GM12872 (cell line): ENCODE data around the gene TBC1D22A.

Experiments
- TF ChIP-seq, protein P1 (sequence below): IDR thresholded peaks from 3 replicates; pipeline ENCODE4 v1.5.1; 2011; ENCODE audit warnings: low read depth, mild to moderate bottlenecking, low read length, moderate library complexity; ENCODE audit not compliant: insufficient read depth

Gene TBC1D22A

DNA sequence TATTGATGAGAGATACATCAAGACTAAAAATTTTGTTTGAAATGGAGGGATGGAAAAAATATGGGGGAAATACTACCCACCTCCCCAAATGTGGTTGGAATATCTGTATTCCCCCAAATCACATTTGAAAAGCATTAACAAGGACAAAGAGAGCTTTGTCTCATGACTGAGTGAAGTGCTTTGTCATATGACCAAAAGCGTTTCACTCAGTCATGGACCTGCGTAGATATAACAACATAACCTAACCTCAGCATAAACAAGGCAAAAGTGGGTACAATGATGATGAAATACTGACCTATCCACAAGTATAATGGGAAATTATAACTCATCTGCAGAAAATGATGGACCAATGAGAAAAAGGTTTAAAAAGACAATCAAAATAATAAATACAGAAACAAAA is 418.3 kb downstream of the TBC1D22A start:
- TF ChIP-seq, protein P1, sequence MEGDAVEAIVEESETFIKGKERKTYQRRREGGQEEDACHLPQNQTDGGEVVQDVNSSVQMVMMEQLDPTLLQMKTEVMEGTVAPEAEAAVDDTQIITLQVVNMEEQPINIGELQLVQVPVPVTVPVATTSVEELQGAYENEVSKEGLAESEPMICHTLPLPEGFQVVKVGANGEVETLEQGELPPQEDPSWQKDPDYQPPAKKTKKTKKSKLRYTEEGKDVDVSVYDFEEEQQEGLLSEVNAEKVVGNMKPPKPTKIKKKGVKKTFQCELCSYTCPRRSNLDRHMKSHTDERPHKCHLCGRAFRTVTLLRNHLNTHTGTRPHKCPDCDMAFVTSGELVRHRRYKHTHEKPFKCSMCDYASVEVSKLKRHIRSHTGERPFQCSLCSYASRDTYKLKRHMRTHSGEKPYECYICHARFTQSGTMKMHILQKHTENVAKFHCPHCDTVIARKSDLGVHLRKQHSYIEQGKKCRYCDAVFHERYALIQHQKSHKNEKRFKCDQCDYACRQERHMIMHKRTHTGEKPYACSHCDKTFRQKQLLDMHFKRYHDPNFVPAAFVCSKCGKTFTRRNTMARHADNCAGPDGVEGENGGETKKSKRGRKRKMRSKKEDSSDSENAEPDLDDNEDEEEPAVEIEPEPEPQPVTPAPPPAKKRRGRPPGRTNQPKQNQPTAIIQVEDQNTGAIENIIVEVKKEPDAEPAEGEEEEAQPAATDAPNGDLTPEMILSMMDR = no peak

DNA sequence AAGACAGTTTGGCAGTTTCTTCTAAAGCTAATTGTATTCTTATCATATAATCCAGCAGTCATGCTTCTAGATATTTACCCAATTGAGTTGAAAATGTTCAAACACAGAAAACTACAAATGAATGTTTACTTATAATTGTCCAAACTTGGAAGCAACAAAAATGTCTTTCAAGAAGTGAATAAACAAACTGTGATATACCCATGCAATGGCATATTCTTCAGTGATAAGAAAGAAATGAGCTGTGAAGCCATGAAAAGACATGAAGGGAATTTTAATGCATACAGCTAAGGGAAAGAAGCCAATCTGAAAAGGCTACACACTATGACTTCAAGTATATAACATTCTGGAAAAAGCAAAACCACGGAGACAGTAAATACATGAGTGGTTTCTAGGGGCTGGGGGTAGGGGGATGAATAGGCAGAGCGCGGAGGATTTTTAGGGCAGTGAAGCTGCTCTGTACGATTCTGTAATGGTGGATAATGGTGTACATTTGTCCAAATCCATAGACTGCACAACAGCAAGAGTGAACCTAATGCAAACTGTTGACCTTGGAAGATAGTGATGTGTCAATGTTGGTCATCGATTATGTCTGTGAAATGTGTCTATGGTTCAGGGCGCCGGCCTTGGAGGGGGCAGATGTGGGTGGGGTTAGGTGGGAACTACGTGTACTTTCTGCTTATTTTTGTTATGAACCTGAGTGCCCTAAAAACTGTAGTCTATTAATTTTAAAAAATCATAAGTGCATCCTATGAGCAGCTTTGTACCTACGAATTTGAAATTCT is 424.9 kb downstream of the TBC1D22A start:
- TF ChIP-seq, protein P1 = no peak

DNA sequence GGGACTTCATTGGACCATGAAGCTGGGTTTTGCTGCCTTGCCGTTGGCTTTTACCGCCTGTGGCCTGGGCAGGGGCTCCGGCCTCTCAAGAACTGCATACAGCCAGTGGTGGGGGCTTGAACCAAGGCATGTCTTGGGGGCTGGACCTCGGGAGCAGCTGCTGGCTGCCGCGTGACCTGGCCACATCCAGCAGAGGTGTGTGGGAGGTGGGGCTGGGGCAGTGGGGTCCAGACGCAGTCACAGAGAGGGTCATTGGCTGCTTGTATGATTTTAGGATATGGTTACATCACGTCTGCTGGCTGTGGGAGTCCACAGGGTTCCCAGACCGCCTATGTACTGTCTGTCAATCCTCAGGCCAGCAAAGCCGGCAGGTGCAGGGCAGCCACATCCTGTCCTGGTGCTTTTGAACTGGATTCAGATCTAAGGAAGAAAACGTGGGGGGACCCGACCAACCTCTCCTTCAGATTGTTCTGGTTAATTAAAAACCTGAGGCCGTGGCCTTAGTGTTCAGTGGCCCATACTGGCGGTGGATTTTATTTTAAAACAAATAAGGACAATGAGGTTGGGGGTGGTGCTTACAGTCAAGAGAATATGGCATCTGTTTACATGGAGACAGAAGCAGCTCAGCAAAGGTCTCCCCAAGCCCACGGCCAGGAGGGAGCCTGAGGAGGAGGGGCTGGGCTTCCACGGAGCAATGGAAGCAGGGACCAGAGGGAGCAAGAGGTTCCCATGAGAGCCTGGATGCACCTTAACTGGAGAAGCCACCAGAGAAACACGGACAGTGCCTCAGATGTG is 426.0 kb downstream of the TBC1D22A start:
- TF ChIP-seq, protein P1 = no peak

DNA sequence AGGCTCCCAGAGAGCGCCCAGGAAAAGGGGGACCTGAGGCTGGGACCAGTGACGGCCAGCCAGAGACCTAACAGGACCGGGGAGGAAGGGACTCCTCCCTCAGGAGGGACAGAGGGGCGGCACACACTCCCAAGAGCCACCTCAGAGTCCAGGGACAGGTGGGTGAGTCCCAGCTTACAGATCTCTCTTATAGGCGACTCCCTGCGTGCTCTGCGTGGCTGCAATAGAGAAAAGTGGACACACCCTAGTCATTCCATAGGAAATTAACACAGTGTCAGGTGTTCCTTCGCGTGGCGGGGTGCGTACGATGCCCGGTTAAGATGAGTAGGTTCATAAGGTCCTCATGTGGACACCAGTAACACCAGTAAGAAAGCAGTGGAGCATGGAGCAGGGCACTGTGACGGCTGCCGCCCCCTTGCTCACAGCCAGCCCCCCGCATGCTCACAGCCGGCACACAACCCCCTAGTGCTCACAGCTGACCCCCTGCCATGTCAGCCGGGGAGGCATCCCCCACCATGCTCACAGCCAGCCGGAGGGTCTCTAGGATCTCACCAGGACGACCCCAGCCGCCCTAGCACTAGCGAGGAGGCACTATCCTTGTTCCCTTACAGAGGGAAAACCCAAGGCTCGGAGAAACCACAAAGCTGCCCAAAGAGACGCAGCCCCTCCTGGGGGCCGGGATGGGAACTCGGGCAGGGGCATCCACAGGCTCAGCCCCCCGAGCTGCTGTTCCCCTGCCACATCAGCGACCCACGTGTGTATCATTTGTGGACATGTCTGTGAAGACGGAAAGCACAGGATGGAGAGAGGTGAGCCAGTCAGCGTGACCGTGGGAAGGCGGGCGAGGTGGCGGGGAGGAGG is 426.8 kb downstream of the TBC1D22A start:
- TF ChIP-seq, protein P1 = no peak

DNA sequence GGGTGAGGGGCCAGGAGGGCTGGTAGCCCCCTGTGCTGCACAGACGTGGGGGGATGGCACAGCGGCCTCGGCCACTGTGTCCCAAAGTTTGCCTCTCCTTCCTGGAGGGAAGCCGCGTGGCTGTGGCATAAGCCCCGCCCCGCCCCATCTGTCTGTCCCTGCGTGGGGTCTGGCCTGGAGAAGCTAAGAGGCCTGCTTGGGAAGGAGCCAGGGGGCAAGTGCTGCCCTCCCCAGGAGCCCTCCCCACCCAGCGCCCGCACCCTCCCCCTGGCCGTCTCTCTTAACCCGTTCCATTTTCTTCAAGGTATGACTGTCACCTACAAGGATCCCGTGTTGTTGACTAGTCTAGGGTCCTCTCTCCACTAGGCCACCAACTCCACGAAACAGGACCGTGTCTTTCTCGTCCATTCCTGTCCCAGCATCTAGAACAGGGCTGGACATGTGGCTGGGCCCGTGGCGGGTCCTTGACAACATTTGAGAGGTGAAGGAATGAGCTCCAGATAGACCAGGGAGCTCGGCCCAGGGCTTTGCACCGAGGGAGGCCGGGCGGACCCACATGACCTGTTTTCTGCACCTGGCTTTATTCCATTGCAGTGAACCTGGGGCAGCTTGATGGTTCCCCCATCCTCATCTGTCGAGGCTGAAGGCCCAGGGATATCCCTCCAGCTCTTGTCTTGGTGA is 428.0 kb downstream of the TBC1D22A start:
- TF ChIP-seq, protein P1 = no peak

DNA sequence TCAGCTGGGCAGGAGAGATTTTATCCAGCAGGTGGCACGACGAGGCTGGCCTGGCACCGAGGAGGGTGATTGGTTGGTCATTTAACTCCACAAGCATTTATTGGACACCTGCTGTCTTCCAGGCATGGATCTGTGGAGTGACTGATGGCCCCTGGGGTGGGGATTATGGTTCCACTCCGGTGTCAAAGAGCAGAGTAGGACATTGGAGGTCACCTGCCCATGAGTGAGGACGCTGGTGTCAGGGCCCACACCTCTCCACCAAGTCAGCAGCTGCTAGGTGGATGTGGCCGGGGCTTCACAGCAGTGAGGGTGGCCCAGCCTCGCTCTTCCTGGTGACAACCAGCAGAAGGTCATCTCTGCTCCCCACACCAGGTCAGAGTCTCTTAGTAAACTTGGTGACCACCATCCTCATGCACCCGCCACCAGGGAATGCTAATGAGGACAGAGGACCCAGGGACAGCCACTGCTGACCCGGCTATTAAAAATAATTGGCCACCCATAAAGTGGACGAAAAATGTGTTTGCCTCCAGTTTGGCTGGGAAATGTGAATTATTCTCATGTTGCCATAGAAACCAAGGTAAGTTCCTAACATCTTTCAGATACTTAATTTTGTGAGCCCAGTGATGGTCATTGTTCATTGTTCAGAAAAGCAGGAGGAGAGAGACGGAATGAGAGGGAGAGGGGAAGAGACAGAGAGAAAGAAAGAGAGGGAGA is 428.7 kb downstream of the TBC1D22A start:
- TF ChIP-seq, protein P1 = no peak
